Measurements from ENCODE around the gene NCAN.

The NCAN gene

GRCh38 chr19:19258589-19259338 lies 47.0 kb downstream of the NCAN start:
- no peak for DNase-seq (ENCODE audit: low read depth in 1 of 2, low spot score in 1 of 2)

- no peak for DNase-seq (ENCODE audit: low read depth in 1 of 2, low spot score in 1 of 2)
Measured at GRCh38 chr19:19259741-19260140, 48.0 kb downstream of the NCAN start.

GRCh38 chr19:19260417-19261214 lies 48.9 kb downstream of the NCAN start:
- DNase-seq (ENCODE audit: low read depth in 1 of 2, low spot score in 1 of 2): no peak

GRCh38 chr19:19261350-19262189 lies 49.8 kb downstream of the NCAN start:
- no peak for DNase-seq (ENCODE audit: low read depth in 1 of 2, low spot score in 1 of 2)

GRCh38 chr19:19262190-19263057 lies 50.7 kb downstream of the NCAN start:
- DNase-seq (ENCODE audit: low read depth in 1 of 2, low spot score in 1 of 2): no peak

- DNase-seq (ENCODE audit: low read depth in 1 of 2, low spot score in 1 of 2): no peak
Measured at GRCh38 chr19:19263886-19264487, 52.2 kb downstream of the NCAN start.

- DNase-seq (ENCODE audit: low read depth in 1 of 2, low spot score in 1 of 2): no peak
Measured at GRCh38 chr19:19267305-19267704, 55.5 kb downstream of the NCAN start.

- DNase-seq (ENCODE audit: low read depth in 1 of 2, low spot score in 1 of 2): no peak
Measured at GRCh38 chr19:19268453-19269385, 57.0 kb downstream of the NCAN start.

GRCh38 chr19:19269952-19270694 lies 58.4 kb downstream of the NCAN start:
- DNase-seq (ENCODE audit: low read depth in 1 of 2, low spot score in 1 of 2): no peak

- no peak for DNase-seq (ENCODE audit: low read depth in 1 of 2, low spot score in 1 of 2)
Measured at GRCh38 chr19:19270749-19271571, 59.2 kb downstream of the NCAN start.

GRCh38 chr19:19271828-19272599 lies 60.3 kb downstream of the NCAN start:
- no peak for DNase-seq (ENCODE audit: low read depth in 1 of 2, low spot score in 1 of 2)

GRCh38 chr19:19274146-19274545 lies 62.4 kb downstream of the NCAN start:
- DNase-seq (ENCODE audit: low read depth in 1 of 2, low spot score in 1 of 2): no peak

GRCh38 chr19:19274716-19275565 lies 63.2 kb downstream of the NCAN start:
- DNase-seq (ENCODE audit: low read depth in 1 of 2, low spot score in 1 of 2): no peak

GRCh38 chr19:19276386-19276785 lies 64.6 kb downstream of the NCAN start:
- no peak for DNase-seq (ENCODE audit: low read depth in 1 of 2, low spot score in 1 of 2)

GRCh38 chr19:19276851-19277250 lies 65.1 kb downstream of the NCAN start:
- no peak for DNase-seq (ENCODE audit: low read depth in 1 of 2, low spot score in 1 of 2)

GRCh38 chr19:19278315-19278714 lies 66.6 kb downstream of the NCAN start:
- no peak for DNase-seq (ENCODE audit: low read depth in 1 of 2, low spot score in 1 of 2)
